Activated naive CD4-positive, alpha-beta T cell treated with anti-CD3 and anti-CD28 coated beads, Interleukin-2, amount 50 U/mL, for 72 hours (primary cell): Measurements from ENCODE around the gene OPN1LW. TPM values are rescaled to one million over a fixed set of nuclear protein-coding genes. Genes with fewer than 3 reads are reported as not detected.
"Not testable (repeated sequence)": the region's sequence is repeated elsewhere in the genome, so short reads cannot be mapped to it uniquely, and the experiment has no call there.

ENCODE experiments used
- ATAC-seq, 2 donors: fragments of 150-1000 bp; cut with Tn5 transposase; 2 replicates each; pipeline ENCODE4 v1.10.0; 2021; ENCODE audit warnings: mild to moderate bottlenecking in 2 of 2, moderate library complexity in 2 of 2
- DNase-seq, 2 donors: peaks; one replicate each; pipeline ENCODE4 v3.0.0; 2021 to 2022; ENCODE audit warnings: low spot score in 2 of 2
- H3K27ac Mint-ChIP-seq, 2 donors: one replicate each; pipeline ENCODE4 v1.8.0; 2022; ENCODE audit warnings: mild to moderate bottlenecking in 2 of 2, mixed read lengths in 2 of 2
- H3K36me3 Mint-ChIP-seq, 2 donors: one replicate each; pipeline ENCODE4 v1.8.0; 2022; ENCODE audit warnings: mixed read lengths in 2 of 2
- H3K9me3 Mint-ChIP-seq, 2 donors: one replicate each; pipeline ENCODE4 v1.8.0; 2022; ENCODE audit warnings: mixed read lengths in 2 of 2
- total RNA-seq, 2 donors: library from RNA; stranded (reverse); gene quantifications; one replicate each; pipeline ENCODE4 v1.2.3, GENCODE V29; 2022

OPN1LW gene
- total RNA-seq, 2 donors from 2014 or later, result not detected

DNA sequence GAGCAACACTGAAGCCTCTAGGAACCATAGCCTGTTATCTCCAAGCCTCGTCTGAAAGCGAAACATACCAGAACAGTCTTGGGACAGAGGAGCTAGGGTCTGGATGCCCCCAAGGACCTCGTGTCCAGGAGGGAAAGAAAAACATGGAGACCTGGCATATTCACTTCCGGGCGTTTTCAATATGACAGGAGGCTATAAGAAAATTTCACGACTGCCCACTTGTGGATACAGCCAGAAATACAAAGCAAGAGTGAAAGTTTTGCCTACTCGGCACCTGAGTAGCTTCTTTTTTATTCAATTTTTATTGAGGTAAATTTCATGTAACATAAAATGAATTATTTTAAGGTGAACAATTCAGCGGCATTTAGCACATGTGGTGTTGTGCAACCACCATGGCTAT lies 20.9 kb downstream of the OPN1LW start:
- DNase-seq, ATAC-seq, H3K9me3 Mint-ChIP-seq, H3K36me3 Mint-ChIP-seq, H3K27ac Mint-ChIP-seq: not testable (repeated sequence)

DNA sequence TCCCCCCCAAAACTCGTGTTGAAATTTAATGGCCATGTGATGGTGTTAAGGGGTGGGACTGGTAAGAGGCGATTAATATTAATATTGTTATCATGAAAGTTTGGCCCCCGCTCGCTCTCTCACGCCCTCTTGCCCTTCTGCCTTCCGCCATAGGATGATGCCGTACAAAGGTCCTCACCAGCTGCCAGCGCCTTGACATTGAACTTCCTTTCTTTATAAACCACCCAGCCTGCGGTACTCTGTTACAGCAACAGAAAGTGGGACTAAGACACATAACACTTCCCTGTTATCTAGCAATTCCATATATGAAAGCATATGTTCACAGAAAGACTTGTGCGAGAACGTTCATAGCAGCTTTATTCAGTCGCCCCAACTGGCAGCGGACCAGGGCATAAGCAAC lies 24.3 kb downstream of the OPN1LW start:
- H3K9me3 Mint-ChIP-seq, DNase-seq, H3K27ac Mint-ChIP-seq, ATAC-seq, H3K36me3 Mint-ChIP-seq: not testable (repeated sequence)

DNA sequence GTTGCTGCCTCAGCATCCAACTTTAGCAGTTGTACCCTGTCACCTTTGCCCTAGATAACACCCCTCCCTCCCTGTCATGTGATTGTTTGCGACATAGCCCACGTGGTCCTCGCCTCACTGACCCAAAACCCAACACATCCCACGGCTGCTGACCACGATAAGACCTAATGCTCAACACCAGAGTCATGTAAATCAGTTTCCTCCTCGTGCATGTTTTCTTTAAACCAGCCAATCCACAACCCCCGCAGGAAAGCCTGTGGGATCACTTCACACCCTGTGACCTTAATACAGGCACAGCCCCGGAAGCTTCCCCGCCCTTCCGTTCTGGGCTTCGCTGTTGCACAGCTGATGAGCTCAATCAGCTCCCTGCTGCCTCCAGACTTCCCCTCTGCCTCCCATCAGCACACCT lies 28.5 kb downstream of the OPN1LW start:
- H3K36me3 Mint-ChIP-seq, H3K27ac Mint-ChIP-seq: not testable (repeated sequence)

DNA sequence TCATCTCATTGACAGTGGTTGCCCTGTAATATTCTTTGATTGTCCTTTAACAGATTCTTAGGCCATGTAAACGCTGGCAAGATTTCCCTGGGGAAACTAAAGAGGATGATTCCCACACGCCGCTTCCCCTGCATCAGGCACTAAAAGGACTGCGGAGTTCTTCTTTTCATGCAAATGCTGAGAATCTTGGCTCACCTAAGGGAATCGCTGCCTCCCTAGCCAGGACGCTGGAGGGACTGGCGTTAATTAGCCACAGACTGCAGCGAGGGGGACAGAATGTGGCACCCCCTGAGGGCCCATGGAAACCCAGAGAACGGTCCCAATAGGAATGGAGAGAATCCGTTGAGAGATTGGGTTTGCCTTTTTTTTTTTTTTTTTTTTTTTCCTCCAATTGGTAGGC lies 30.3 kb downstream of the OPN1LW start:
- not testable (repeated sequence) for H3K27ac Mint-ChIP-seq, DNase-seq, H3K9me3 Mint-ChIP-seq, H3K36me3 Mint-ChIP-seq, ATAC-seq

More for the DNA sequence above, 28.5 kb downstream of the OPN1LW start:
- not testable (repeated sequence) for H3K9me3 Mint-ChIP-seq, DNase-seq
- ATAC-seq, result peak; percentile 99 to 100

DNA sequence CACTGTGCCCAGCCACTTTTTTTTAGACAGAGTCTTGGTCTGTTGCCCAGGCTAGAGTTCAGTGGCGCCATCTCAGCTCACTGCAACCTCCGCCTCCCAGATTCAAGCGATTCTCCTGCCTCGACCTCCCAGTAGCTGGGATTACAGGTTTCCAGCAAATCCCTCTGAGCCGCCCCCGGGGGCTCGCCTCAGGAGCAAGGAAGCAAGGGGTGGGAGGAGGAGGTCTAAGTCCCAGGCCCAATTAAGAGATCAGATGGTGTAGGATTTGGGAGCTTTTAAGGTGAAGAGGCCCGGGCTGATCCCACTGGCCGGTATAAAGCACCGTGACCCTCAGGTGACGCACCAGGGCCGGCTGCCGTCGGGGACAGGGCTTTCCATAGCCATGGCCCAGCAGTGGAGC lies 38.3 kb downstream of the OPN1LW start, which contains the start of gene OPN1MW:
TSS of gene OPN1MW (plus strand) at position 301 of the 400 bp plus-strand sequence. CDS start at position 383, 82 bp downstream.
- H3K36me3 Mint-ChIP-seq, DNase-seq, ATAC-seq: not testable (repeated sequence)

DNA sequence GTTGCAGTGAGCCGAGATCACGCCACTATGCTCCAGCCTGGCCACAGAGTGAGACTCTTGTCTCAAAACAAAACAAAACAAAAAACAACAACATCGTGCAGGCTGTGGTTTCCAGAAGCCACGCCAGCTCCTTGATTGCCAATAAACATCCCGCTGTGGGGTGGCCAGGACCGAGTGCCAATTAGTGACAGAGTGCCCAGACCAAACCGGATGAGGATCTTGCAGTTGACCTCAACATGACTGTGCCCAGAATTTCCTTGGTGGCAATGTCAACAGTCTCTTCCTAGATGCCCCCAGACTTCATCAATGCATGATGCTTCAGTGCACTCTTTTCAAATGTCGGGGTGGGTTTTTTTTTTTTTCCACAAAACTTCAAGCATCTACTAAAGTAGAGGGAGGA lies 39.8 kb downstream of the OPN1LW start:
- not testable (repeated sequence) for ATAC-seq

More for the DNA sequence above, 38.3 kb downstream of the OPN1LW start, which contains the start of gene OPN1MW:
- H3K9me3 Mint-ChIP-seq, H3K27ac Mint-ChIP-seq: not testable (repeated sequence)

DNA sequence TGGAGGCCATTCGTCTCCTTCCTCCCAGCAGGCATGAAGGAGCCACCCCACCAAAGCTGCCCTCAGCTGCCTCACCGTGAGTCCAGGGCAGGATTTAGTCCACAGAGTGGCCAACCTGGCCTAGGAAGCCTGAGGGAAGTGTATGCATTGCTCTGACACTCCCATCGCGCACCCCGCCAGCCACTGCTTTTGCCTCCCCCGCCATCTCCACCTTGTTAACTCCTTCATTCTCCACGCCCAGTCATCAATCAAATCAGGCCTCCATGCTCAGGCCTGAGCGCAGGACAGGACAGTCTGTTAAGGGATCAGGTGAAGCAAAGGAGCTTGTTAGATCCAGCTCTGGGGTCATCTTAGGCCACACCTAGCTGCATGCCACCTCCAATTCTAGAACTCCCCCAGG lies 48.8 kb downstream of the OPN1LW start:
- DNase-seq, H3K36me3 Mint-ChIP-seq, H3K27ac Mint-ChIP-seq, ATAC-seq, H3K9me3 Mint-ChIP-seq: not testable (repeated sequence)

More for the DNA sequence above, 39.8 kb downstream of the OPN1LW start:
- not testable (repeated sequence) for H3K9me3 Mint-ChIP-seq, H3K27ac Mint-ChIP-seq, DNase-seq, H3K36me3 Mint-ChIP-seq

DNA sequence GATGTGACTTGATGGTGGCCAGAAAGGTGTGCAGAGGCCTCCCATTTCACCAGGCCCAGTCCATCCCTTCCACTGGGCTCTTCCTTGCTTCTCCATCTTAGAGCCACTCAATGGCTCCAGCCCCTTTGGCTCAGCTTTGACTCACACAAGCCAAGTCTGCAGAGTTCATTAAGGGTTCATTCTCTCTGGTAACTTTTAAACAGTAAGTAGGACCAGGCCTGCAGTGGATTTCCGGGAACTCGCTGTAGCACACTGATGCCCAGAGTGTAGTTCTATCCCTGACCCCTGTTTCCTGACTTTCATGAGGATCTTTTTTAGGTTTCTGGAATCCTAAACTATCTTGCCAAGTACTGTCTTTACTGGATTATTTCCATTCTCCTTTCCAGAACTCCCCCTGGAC lies 50.3 kb downstream of the OPN1LW start:
- DNase-seq, H3K27ac Mint-ChIP-seq, ATAC-seq, H3K9me3 Mint-ChIP-seq, H3K36me3 Mint-ChIP-seq: not testable (repeated sequence)

DNA sequence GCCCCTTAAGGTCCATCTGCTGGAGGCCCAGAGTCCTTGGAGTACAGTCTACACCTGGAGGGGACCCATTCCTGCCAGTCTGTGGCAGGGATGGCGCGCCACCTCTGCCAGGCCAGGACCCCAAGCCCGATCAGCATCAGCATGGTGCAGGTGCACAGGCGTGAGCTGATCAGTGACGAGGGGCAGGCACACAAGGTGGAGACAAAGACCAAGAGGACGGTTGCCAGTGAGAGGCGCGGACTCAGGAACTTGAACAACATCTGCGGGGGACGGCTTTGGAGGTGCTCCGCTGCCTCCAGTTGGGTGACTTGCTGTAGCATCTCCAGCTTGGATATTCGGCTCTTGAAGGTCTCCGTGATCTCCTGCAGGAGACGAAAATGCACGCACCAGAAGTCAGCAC lies 52.4 kb downstream of the OPN1LW start:
- H3K27ac Mint-ChIP-seq, DNase-seq, ATAC-seq: not testable (repeated sequence)

More for the DNA sequence above, 52.4 kb downstream of the OPN1LW start:
- not testable (repeated sequence) for H3K9me3 Mint-ChIP-seq, H3K36me3 Mint-ChIP-seq

Other genes with a start within 250 kb of the OPN1LW start
- gene AVPR2, start 239.6 kb upstream of the OPN1LW start, total RNA-seq, result not detected
- gene ARHGAP4, start 218.0 kb upstream of the OPN1LW start, total RNA-seq, result 100 to 1,000 TPM in 1 of 2 donors, 10 to 100 TPM in 1; 90.0 to 138 TPM
- 100 to 1,000 TPM in 1 of 2 donors, 10 to 100 TPM in 1; 97.9 to 129 TPM for gene NAA10, start 209.2 kb upstream of the OPN1LW start, total RNA-seq
- 10 to 100 TPM; 14.8 to 16.1 TPM for gene RENBP, start 199.6 kb upstream of the OPN1LW start, total RNA-seq
- gene HCFC1, start 172.4 kb upstream of the OPN1LW start, total RNA-seq, result 100 to 1,000 TPM in 1 of 2 donors, 10 to 100 TPM in 1; 95.9 to 102 TPM
- 1 to 10 TPM; 5.1 to 6.4 TPM for gene TMEM187, start 171.5 kb upstream of the OPN1LW start, total RNA-seq
- 100 to 1,000 TPM; 104 to 123 TPM for gene IRAK1, start 124.3 kb upstream of the OPN1LW start, total RNA-seq
- 10 to 100 TPM; 61.0 to 84.9 TPM for gene MECP2, start 46.5 kb upstream of the OPN1LW start, total RNA-seq
- not detected for gene OPN1MW, start 38.4 kb downstream of the OPN1LW start, total RNA-seq
- gene OPN1MW2, start 75.5 kb downstream of the OPN1LW start, total RNA-seq, result not detected
- gene OPN1MW3, start 113.3 kb downstream of the OPN1LW start, total RNA-seq, result not detected
- gene TEX28, start 150.9 kb downstream of the OPN1LW start, total RNA-seq, result not detected
- gene TKTL1, start 151.6 kb downstream of the OPN1LW start, total RNA-seq, result under 1 TPM; 0.48 to 0.56 TPM
- gene FLNA, start 230.4 kb downstream of the OPN1LW start, total RNA-seq, result 100 to 1,000 TPM; 690 to 932 TPM
- 10 to 100 TPM; 79.3 to 83.0 TPM for gene EMD, start 235.1 kb downstream of the OPN1LW start, total RNA-seq